GM18867 (cell line): ENCODE measurements around the gene PLK4.
"Not testable (repeated sequence)": the region's sequence is repeated elsewhere in the genome, so short reads cannot be mapped to it uniquely, and the experiment has no call there.

Experiments
- ATAC-seq: cut with Tn5 transposase; IDR thresholded peaks from one replicate; pipeline ENCODE4 v1.9.1; 2021; ENCODE audit warnings: mild to moderate bottlenecking, moderate library complexity; ENCODE audit not compliant: unreplicated experiment

Gene PLK4

GRCh38 chr4:127905029-127905428 lies 24.3 kb downstream of the PLK4 start:
- no peak for ATAC-seq

GRCh38 chr4:127916512-127916911 lies 35.8 kb downstream of the PLK4 start:
- no peak for ATAC-seq

GRCh38 chr4:127917151-127917550 lies 36.5 kb downstream of the PLK4 start:
- ATAC-seq: no peak

GRCh38 chr4:127920521-127920920 lies 39.8 kb downstream of the PLK4 start:
- no peak for ATAC-seq

GRCh38 chr4:127922226-127922625 lies 41.5 kb downstream of the PLK4 start:
- ATAC-seq: no peak

- not testable (repeated sequence) for ATAC-seq
Measured at GRCh38 chr4:127925720-127926119, 45.0 kb downstream of the PLK4 start.

- no peak for ATAC-seq
Measured at GRCh38 chr4:127930175-127930574, 49.5 kb downstream of the PLK4 start.

GRCh38 chr4:127931836-127932235 lies 51.1 kb downstream of the PLK4 start:
- ATAC-seq: not testable (repeated sequence)

GRCh38 chr4:127936974-127937373 lies 56.3 kb downstream of the PLK4 start:
- ATAC-seq: no peak
